ENCODE results near the gene CASKIN1. TPM values are rescaled to one million over a fixed set of nuclear protein-coding genes. Genes with fewer than 3 reads are reported as not detected.

Gene CASKIN1
- polyA plus RNA-seq, 6 donors from 2014 or later = not detected

- DNase-seq = no peak
- no peaks in the 10 kb centered on the region for H3K9me3 Mint-ChIP-seq
- no peaks in the 10 kb centered on the region for H3K36me3 Mint-ChIP-seq
- no peak overlapping the region for H3K4me3 Mint-ChIP-seq
- no peak overlapping the region for H3K27ac Mint-ChIP-seq
- no peaks in the 10 kb centered on the region for H3K27me3 Mint-ChIP-seq
- no peak for ATAC-seq (ENCODE audit: low read depth in 2 of 2)
- H3K4me1 Mint-ChIP-seq = peaks cover 0 to 3% (median 0%) of the 10 kb centered on the region in 3 donors
Measured at GRCh38 chr16:2165861-2166260, 30.5 kb downstream of the CASKIN1 start.

- H3K9me3 Mint-ChIP-seq = no peaks in the 10 kb centered on the region
- H3K27me3 Mint-ChIP-seq = no peaks in the 10 kb centered on the region
- no peak overlapping the region for H3K4me3 Mint-ChIP-seq
- H3K27ac Mint-ChIP-seq = no peak overlapping the region
- ATAC-seq (ENCODE audit: low read depth in 2 of 2) = no peak
- no peak for DNase-seq
- peaks cover 3 to 7% (median 6%) of the 10 kb centered on the region in 3 donors for H3K4me1 Mint-ChIP-seq
- H3K36me3 Mint-ChIP-seq = no peaks in the 10 kb centered on the region
Measured at GRCh38 chr16:2163211-2163881, 33.1 kb downstream of the CASKIN1 start.

DNA sequence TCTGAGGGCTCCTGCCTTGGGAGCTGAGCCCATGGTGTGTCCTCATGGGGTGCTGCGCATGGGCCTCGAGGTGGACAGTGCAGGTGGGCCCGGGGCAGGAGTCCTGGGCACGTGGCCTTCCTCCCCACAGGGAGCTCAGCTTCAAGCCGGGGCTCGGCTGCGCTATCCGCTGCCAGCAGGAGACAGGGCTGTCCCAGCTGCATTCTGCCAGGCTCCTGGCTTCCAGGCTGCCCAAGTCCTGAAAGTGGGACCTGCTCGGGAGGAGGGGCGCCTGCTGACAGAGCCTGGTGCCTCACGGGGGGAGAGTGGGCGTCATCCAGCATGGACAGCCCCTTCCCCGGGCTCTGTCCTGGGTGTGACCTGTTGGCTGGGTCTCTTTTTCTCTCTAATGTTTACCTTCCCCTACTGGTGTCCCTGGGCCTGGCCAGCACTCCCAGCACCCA is 33.7 kb downstream of the CASKIN1 start:
- H3K9me3 Mint-ChIP-seq = no peaks in the 10 kb centered on the region
- no peak overlapping the region for H3K27ac Mint-ChIP-seq
- H3K4me1 Mint-ChIP-seq = peaks cover 7 to 12% (median 10%) of the 10 kb centered on the region in 3 donors
- DNase-seq (no peak), ATAC-seq (ENCODE audit: low read depth in 2 of 2) (no peak)
- no peak overlapping the region for H3K4me3 Mint-ChIP-seq
- no peaks in the 10 kb centered on the region for H3K27me3 Mint-ChIP-seq
- H3K36me3 Mint-ChIP-seq = no peaks in the 10 kb centered on the region

GRCh38 chr16:2161911-2162310 is 34.5 kb downstream of the CASKIN1 start:
- H3K36me3 Mint-ChIP-seq = no peaks in the 10 kb centered on the region
- H3K9me3 Mint-ChIP-seq = no peaks in the 10 kb centered on the region
- no peak overlapping the region for H3K27ac Mint-ChIP-seq
- no peak for ATAC-seq (ENCODE audit: low read depth in 2 of 2)
- no peaks in the 10 kb centered on the region for H3K27me3 Mint-ChIP-seq
- no peak for DNase-seq
- peaks cover 14 to 20% (median 17%) of the 10 kb centered on the region in 3 donors for H3K4me1 Mint-ChIP-seq
- H3K4me3 Mint-ChIP-seq = no peak overlapping the region

DNA sequence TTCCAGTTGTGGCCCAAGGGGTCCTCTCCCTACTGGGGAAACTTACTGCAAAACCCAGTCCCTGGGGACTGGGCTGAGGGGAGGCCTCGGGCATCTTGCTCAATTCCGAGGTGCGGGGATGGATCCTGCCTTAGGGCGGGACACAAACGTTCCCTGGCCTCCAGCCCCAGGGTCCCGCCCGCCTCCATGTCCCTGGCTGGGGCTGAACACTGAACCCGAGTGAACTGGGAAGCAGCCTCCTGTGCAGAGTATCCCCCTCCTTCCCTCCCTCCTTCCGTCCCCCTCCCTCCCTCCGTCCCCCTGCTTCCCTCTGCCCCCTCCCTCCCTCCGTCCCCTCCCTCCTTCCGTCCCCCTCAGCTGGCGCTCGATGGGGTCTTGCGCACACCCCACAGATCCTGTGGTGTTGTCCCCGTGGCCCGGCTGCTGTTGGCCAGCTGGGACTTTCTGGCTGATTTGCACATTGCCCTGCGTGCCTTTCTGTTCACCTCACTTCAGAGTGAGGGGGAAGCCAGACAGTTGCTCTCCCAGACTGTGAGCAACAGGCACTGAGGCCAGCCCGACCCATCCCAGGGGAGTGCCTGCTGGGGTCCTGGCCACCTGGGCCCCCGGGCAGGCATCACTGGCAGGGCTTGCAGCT is 35.4 kb downstream of the CASKIN1 start:
- no peak for DNase-seq
- H3K27me3 Mint-ChIP-seq = no peaks in the 10 kb centered on the region
- H3K27ac Mint-ChIP-seq = no peak overlapping the region
- no peak for ATAC-seq (ENCODE audit: low read depth in 2 of 2)
- H3K36me3 Mint-ChIP-seq = no peaks in the 10 kb centered on the region
- no peak overlapping the region for H3K4me3 Mint-ChIP-seq
- no peaks in the 10 kb centered on the region for H3K9me3 Mint-ChIP-seq
- H3K4me1 Mint-ChIP-seq = peaks cover 23 to 29% (median 26%) of the 10 kb centered on the region in 3 donors

- DNase-seq (no peak), ATAC-seq (ENCODE audit: low read depth in 2 of 2) (no peak)
- H3K4me1 Mint-ChIP-seq = peaks cover 30 to 35% (median 31%) of the 10 kb centered on the region in 3 donors
- no peaks in the 10 kb centered on the region for H3K36me3 Mint-ChIP-seq
- H3K9me3 Mint-ChIP-seq = no peaks in the 10 kb centered on the region
- no peaks in the 10 kb centered on the region for H3K27me3 Mint-ChIP-seq
- H3K4me3 Mint-ChIP-seq = no peak overlapping the region
- H3K27ac Mint-ChIP-seq = peak overlapping the region in 1 of 6 donors; percentile 70
Measured at GRCh38 chr16:2159175-2159838, 37.1 kb downstream of the CASKIN1 start.

GRCh38 chr16:2158262-2158638 is 38.2 kb downstream of the CASKIN1 start:
- Mint-ChIP-seq H3K9me3 (no peaks in the 10 kb centered on the region), H3K27ac (no peak overlapping the region), H3K4me3 (peak overlapping the region in 2 of 8 donors; percentile 27 to 28), H3K4me1 (peaks cover 38 to 45% (median 39%) of the 10 kb centered on the region in 3 donors), H3K27me3 (no peaks in the 10 kb centered on the region), H3K36me3 (no peaks in the 10 kb centered on the region)
- no peak for DNase-seq
- ATAC-seq (ENCODE audit: low read depth in 2 of 2) = no peak

DNA sequence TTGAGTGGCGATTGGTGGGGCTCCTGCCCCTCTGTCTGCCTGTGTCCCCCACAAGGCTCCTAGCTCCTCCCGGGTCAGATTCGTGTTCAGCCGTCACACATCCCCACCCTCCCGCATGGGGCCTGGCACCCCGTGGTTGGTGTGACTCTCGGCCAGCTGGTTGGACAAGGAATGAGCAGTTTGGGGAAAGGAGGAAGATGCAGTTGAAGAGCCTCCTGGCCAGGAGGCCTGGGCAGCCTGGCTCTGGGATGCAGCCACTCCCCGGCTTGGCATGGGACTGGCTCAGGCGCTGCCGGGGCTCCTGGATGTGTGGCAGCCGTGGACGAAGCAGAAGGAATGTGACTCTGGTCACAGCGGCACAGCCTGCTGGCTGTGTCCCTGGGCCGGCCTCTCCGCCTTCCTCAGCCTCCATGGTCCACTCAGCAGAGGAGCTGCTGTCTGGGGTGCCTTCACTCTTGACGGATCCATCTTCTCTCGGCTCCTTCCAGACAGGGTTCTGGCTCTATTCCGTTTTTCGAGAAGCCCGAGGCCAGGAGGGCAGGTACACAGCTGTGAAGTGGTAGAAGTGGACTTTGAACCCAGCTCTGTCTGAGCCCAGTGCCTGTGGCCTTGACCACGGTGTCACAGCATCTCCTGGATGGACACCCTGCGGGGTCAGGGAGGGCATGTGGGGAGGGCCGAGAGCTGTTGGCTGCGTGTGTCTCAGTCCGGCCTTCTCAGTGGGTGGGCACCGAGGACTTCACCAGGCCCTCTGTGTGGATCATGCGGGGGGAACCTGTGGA is 38.7 kb downstream of the CASKIN1 start:
- no peak for ATAC-seq (ENCODE audit: low read depth in 2 of 2)
- Mint-ChIP-seq H3K9me3 (no peaks in the 10 kb centered on the region), H3K27ac (peak overlapping the region in 2 of 6 donors; percentile 62 to 95), H3K27me3 (no peaks in the 10 kb centered on the region), H3K36me3 (no peaks in the 10 kb centered on the region), H3K4me1 (peaks cover 38 to 48% (median 40%) of the 10 kb centered on the region in 3 donors), H3K4me3 (peak overlapping the region; percentile 9 to 97 (median 87))
- DNase-seq = no peak

- Mint-ChIP-seq H3K27me3 (no peaks in the 10 kb centered on the region), H3K4me1 (peaks cover 38 to 50% (median 41%) of the 10 kb centered on the region in 3 donors), H3K27ac (peak overlapping the region in 5 of 6 donors; percentile 62 to 95 (median 83))
Measured at GRCh38 chr16:2156849-2157224, 39.6 kb downstream of the CASKIN1 start.

GRCh38 chr16:2155977-2156848 is 40.2 kb downstream of the CASKIN1 start:
- no peak for DNase-seq
- Mint-ChIP-seq H3K4me3 (peak overlapping the region; percentile 79 to 97 (median 96)), H3K4me1 (peaks cover 41 to 51% (median 47%) of the 10 kb centered on the region in 3 donors), H3K9me3 (no peaks in the 10 kb centered on the region), H3K36me3 (no peaks in the 10 kb centered on the region), H3K27ac (peak overlapping the region; percentile 44 to 97 (median 96)), H3K27me3 (no peaks in the 10 kb centered on the region)
- no peak for ATAC-seq (ENCODE audit: low read depth in 2 of 2)

More at GRCh38 chr16:2156849-2157224, 39.6 kb downstream of the CASKIN1 start:
- no peak for ATAC-seq (ENCODE audit: low read depth in 2 of 2)
- Mint-ChIP-seq H3K9me3 (no peaks in the 10 kb centered on the region), H3K36me3 (no peaks in the 10 kb centered on the region), H3K4me3 (peak overlapping the region; percentile 79 to 97 (median 96))
- DNase-seq = no peak

- Mint-ChIP-seq H3K4me3 (peak within 1 kb of the TSS; percentile 79 to 97 (median 96)), H3K9me3 (no peaks in the 10 kb centered on the region), H3K4me1 (peaks cover 43 to 52% (median 49%) of the 10 kb centered on the region in 3 donors), H3K27ac (peak within 1 kb of the TSS; percentile 93 to 97 (median 96)), H3K36me3 (no peaks in the 10 kb centered on the region), H3K27me3 (no peaks in the 10 kb centered on the region)
- peak; percentile 98 for DNase-seq
- ATAC-seq (ENCODE audit: low read depth in 2 of 2) = peak; percentile 89 to 91
Measured at GRCh38 chr16:2155091-2155950, 41.1 kb downstream of the CASKIN1 start, which contains the start of gene TRAF7. TSS of gene TRAF7 (plus strand) at chr16:2155782. CDS start at chr16:2163921, 8,139 bp downstream.
